GM12878 (cell line): ENCODE measurements around the gene MAML2.

Experiments
- CTCF ChIP-seq, 3 experiments: IDR thresholded peaks in 2 of 3; conservative IDR thresholded peaks in 1 of 3; 2 replicates each; pipeline ENCODE4 v1.5.1; 2011; ENCODE audit warnings: low read depth in 3 of 3, low read length in 3 of 3, mild to moderate bottlenecking in 3 of 3, control low read depth in 2 of 3, moderate library complexity in 2 of 3, inconsistent platforms in 1 of 3, mixed read lengths in 1 of 3; ENCODE audit not compliant: control insufficient read depth in 2 of 3, insufficient read depth in 1 of 3; ENCODE audit errors: extremely low read depth in 1 of 3
- E2F4 ChIP-seq: IDR thresholded peaks from 2 replicates; pipeline ENCODE4 v1.6.1; 2012; ENCODE audit warnings: low read depth, low read length, improper control_type of control experiment
- ESRRA ChIP-seq: IDR thresholded peaks from 2 replicates; pipeline ENCODE4 v1.6.1; 2012; ENCODE audit warnings: mild to moderate bottlenecking, low read length, improper control_type of control experiment
- FOXM1 ChIP-seq: IDR thresholded peaks from 2 replicates; pipeline ENCODE4 v1.6.1; 2012; ENCODE audit warnings: low read depth, mild to moderate bottlenecking, inconsistent platforms, low read length, moderate library complexity
- HDAC2 ChIP-seq: fragments of 200-600 bp; sonication (generic); IDR thresholded peaks from 2 replicates; pipeline ENCODE4 v1.6.1; 2017
- NKRF ChIP-seq: fragments of 450-650 bp; conservative IDR thresholded peaks from 2 replicates; pipeline ENCODE4 v1.6.1; 2017; ENCODE audit warnings: mild to moderate bottlenecking, moderate library complexity
- POLR2A ChIP-seq: IDR thresholded peaks from 2 replicates; pipeline ENCODE4 v1.6.1; 2011; ENCODE audit warnings: low read depth, mild to moderate bottlenecking, low read length
- POU2F2 ChIP-seq: IDR thresholded peaks from 3 replicates; pipeline ENCODE4 v1.6.1; 2011; ENCODE audit warnings: low read depth, mild to moderate bottlenecking, low read length, borderline replicate concordance
- RFX5 ChIP-seq: IDR thresholded peaks from 2 replicates; pipeline ENCODE4 v1.6.1; 2011; ENCODE audit warnings: low read depth, low read length, improper control_type of control experiment
- SREBF2 ChIP-seq: IDR thresholded peaks from 2 replicates; pipeline ENCODE4 v1.6.1; 2012; ENCODE audit warnings: mild to moderate bottlenecking, low read length
- YY1 ChIP-seq: IDR thresholded peaks from 2 replicates; pipeline ENCODE4 v1.6.1; 2011; ENCODE audit warnings: low read depth, mild to moderate bottlenecking, low read length
- ZSCAN29 ChIP-seq: fragments of 450-650 bp; IDR thresholded peaks from 2 replicates; pipeline ENCODE4 v1.6.1; 2017; ENCODE audit warnings: mild to moderate bottlenecking, moderate library complexity

GRCh38 chr11:96293109-96293508, 49.9 kb downstream of the MAML2 start:
- TF ChIP-seq POU2F2 (no peak), YY1 (no peak), ESRRA (no peak), ZSCAN29 (no peak), RFX5 (no peak), CTCF (IDR thresholded peaks at IDR 0.05 in 2 of 3, conservative IDR thresholded peaks at IDR 0.05 in 1 of 3; ENCODE audit: control insufficient read depth in 2 of 3, extremely low read depth in 1 of 3, insufficient read depth in 1 of 3, low read depth in 3 of 3, low read length in 3 of 3) (no peak), FOXM1 (no peak), NKRF (no peak), POLR2A (no peak), SREBF2 (no peak), E2F4 (no peak), HDAC2 (no peak)
